Activated CD4-positive, alpha-beta T cell treated with anti-CD3 and anti-CD28 coated beads, Interleukin-2, amount 50 U/mL, for 48 hours (primary cell): ENCODE data around the gene CA12.

Experiments used
- DNase-seq, 2 experiments: peaks; one replicate each; pipeline ENCODE4 v3.0.0-alpha.2; 2020

Gene CA12

DNA sequence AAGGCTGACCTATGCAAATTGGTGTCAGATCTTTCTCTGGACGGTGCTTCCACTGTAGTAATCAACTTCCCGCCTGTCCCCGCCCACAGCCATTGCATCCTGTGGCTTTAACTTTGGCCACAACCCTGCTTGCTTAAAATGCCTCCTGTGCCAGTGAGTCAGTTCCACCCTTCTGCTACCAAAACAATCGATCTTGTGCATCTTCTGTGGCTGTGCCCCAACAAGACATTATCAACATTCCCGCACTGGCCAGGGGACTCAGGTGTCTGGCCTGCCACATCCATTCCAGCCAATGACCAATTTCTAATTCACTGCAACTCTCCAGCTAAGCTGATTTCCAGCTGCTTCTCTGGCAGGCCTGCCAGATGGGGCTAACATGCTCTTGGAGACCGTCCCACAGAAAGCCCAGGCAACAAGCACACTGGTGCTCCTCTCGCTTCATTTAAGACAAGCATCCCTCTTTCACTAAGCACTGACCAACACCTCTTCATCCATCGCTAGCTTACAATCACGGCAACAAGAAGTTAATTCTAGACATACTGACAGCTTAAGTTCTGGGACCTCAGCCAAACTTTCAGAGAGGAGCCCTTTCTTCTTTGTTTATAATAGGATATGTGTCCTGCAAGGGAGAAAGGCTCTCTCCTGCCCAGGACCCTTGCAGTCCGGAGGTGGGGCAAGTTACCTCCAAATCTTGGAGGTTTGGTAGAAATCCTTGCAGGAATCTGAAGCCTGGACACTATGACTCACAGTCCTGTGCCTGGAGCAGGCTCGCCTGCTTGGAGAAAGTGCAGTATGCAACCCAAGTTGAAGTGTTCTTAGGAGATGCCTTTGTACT is 6.7 kb downstream of the CA12 start:
- peak; percentile 59 to 71 for DNase-seq

DNA sequence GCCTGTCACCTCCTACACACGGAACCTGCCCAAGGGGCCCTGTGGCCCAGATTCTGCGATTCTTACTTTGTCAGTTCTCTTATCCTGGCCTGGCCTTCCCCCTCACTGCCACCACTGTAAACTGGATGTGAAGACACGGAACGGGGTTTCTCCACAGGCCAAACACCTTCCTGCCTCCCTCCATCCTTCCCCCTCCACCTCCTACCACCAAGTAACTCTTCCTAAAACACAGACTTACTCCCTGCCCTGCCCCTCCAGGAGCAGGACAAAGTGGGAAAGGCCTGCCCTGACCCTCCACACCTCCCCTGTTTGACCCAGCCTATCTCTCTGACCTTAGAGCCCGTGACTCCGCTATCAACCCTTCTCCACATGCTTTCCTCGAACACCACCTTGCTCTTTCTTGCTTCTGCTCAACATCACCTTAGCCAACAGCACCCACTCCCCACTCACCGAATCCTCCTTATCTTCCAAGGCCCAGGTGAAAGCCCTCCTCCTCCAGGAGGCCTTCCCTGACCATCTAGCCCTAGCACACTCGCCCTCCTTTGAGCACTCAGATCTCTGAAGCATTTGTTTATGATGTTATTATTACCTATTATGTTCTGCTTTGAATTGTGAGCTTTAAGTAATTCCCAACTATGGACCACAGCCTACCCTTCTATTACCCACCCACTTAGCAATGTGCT is 7.6 kb downstream of the CA12 start:
- DNase-seq: no peak

DNA sequence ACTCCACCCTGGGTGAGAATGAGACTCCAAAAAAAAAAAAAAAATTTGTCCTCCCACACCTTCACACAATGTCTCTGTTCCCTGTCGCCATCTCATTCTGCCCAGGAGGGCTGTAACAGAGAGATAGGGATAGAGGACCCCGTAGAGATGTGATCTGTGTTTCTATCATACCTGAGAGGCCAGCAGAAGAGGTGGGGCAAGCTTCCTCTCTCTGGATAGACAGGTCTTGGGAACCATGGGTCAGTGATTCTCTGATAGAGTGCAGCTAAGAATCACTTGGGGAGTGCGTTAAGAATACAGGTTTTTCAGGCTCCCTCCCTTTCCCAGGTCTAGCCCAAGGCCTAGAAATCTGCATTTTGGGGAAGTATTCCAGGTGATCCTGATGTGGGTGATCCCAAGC is 8.3 kb downstream of the CA12 start:
- no peak for DNase-seq

DNA sequence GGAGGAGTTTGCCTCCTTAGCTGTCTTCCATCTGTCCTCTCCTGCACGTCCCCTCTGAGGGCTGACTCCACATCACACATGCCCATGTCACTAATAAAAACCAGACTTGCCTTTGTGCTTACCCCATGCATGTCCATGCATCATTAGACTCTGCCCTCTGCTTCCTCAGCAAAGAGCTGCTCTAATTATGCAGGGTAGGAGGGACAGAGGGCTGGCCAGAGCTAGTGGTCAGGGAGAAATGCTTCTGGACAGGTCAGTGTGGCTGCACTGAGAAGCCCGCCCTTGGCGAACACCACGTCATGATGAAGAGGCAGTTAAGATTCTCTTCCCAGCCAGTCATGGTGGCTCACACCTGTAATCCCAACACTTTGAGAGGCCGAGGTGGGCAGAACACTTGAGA is 8.9 kb downstream of the CA12 start:
- DNase-seq: no peak

DNA sequence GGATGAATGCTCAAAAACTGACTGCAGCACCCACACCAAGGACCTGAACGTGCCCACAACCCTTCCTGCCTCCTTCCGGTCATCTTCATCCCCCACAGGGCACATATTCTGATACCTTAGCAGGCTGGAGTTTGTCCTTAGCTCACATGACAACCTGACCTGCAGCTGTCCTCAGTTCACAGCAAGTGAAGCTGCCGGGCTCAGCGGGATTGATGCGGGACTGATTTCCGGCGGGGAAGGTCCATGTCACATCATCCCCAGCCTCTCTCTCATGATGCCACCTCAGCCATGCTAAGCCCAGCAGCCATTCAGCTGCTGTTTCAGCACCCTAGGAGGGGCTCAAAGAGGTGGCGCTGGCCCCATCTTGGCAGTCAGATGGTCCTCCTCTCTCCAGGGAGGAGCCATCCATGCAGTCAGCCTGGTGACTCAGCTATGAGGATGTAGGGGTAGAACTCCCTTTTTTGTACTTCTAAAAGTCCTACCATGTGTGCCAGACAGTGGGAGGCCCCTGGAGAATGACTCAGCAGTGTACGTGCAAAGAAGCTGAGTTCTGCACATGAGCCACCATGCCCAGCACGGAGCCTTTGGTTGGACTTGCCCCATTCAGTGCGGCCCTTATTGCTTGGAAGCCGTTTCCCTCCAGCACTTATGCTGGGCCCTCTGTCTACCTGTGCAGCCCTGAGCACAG is 9.5 kb downstream of the CA12 start:
- DNase-seq: peak; percentile 46 to 64

DNA sequence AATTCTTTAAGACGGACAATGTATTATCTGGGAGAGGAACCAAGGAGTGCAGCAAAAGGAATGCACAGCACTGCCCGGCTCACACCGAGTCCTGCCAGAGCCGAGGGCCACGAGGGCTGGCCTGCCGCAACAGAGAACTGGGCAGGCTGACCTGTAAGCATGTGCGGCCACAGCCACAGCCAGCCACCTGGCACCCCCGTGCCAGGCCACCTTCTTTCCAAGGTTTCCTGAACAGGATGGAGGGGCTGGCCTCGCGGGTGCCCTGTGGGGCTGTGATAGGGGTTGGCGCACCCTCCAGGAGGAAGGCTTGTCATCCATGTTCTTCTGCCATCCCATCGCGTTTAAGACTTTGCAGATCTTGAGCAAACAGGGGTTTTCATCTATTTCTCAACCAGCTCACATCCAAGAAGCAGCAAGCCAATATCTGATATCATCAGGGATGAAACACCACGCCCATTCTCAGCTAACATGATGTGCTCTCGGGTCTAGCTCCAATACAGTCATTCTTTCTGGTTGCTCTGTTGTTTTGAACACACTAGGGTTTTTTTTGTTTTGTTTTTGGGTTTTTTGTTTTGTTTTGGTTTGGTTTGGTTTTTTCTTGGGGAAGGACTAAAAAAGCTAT is 10.2 kb downstream of the CA12 start:
- DNase-seq: no peak

DNA sequence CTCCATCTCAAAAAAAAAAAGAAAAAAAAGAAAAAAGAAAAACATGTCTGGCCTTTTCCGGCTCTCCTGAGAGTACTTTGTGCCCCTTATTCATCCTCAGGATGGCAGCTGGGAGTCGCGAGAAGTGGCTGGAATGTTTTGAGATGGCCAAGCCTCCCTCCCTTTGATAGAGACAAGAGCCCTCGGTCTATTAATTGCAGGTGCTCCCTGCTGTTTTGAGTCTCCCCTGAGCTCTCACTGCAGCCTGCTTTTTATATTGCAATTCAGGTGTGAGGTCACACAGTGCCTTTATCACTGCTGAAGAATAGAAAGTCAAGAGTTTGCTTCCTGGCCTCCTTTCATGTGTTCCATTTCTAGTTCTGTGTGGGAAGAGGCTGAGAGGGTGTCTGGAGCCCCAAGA is 10.9 kb downstream of the CA12 start:
- DNase-seq: no peak

DNA sequence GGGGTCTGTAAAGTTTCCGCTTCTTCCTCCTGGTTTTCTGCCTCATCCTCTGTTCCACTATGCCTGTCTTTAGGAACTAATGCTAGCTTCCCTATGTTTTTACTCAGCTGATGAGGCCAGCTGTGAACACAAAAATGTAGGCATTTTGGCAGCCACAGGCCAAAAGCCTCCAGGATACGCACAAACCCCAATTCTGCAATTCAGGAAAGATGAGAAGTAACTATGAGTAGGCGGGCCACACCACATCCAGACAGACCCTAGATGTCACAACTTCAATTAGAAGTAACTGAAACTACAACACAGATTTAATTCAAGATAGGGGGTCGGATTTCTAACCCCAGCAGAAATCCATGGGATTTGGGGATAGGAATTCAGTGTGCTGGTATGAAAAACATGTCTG is 11.9 kb downstream of the CA12 start:
- DNase-seq: no peak

DNA sequence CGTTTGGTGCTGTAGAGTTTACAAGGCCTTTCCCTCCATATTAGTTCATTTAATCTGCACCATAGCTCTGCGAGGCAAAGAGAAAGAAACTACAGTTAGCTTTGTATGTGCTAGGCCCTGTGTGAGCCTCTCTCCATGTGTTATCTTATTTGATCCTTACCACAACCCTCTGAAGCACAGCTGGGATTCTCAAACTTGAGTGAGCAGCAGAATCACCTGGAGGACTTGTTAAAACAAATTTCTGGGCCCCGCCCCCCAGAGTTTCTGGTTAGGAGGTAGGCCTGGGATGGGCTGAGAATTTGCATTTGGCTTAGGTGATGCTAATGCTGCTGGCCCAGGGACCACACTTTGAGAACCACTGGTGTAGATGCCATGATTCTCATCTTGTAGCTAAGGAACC is 12.3 kb downstream of the CA12 start:
- DNase-seq: no peak

DNA sequence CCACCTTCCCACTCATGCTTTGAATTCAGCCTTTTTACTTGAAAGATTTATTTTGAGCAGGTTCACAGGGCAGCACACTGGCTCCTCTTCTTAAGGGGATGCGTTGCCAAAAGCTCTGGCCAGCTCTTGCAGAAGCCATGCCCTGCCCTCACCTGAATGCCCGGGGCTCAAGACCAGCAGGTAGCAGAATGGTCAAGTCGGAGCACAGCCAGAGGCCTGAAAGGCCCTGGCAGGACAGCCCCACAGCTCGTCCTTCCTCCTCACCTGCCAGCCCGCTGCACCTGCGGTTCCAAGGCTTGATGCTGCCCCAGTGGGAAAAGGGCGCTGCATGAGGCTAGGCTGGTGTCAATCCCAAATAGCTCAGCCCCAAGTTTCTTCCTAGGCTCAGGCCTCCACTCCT is 13.1 kb downstream of the CA12 start:
- no peak for DNase-seq

DNA sequence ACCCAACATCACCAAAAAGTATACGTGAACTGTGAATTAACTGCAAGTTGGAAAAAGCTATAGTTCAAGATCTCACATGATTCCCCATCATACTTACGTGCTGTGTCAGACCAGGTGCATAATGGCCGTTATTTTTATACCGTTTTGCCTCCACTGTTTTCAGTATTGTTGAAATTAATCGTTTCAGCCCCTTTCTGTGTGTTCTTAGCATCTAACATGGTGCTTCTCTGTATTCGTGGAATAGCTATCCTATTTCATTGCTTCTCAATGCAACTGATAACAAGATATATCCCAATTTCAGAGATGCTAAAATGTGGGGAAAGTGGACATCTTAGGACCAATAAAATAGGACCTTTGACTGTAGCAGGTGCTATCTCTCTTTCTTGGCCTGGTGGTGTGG is 13.7 kb downstream of the CA12 start:
- no peak for DNase-seq

DNA sequence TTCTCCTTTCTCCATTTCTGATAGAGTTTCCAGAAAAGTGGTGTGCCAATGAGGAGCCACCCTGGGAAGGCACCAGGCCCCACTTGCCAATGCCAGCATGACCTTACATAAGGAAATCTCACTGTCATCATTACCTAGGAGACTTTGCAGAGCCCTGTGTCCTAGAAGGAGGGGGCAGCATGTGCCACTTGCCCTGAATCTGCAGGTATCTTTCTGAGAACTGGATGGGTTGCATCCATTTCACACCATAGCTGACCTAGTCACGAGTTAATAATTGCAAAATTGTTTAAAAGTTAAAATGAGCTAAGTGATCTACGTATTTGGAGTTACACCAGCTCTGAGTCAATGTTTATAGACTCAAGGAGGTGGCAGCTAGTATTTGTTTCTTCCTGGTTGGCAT is 14.3 kb downstream of the CA12 start:
- DNase-seq: no peak

DNA sequence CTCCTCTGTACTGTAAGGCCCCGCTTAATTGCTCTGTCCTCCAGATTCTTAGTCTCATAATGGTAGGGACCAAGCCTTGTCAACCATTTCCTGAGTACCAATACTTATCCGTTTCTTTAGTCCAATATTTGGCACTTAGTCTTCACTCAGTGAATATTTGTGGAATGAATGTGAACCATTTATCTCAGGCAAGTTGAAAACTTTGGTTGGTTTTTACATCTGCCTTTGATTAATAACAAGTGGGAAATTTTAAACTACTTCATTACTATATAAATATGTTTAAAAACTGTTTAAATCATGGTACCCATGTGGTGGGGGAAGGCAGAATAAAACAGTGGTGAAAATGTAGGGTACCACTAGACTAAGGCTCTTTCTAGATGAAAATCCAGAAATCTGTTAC is 15.2 kb downstream of the CA12 start:
- DNase-seq: no peak

DNA sequence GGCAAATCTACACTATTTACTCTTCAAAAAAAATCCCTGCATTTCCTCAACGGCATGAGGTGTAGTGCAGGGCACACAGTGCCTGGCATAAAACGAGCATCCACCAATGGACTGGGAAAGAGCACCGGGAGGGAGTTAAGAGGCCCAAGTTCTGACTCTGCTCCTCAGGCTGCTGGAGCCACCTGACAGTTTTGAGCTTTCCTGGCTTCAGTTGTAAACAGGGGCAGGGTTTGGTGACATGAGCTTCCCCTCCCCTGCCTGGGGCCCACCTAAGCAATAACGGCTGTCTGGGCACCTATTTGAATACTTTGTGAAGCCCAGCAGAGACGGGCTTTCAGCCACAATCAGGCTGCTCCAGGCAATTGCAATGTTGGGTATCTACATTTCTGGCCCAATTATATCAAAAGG is 16.4 kb downstream of the CA12 start:
- no peak for DNase-seq

DNA sequence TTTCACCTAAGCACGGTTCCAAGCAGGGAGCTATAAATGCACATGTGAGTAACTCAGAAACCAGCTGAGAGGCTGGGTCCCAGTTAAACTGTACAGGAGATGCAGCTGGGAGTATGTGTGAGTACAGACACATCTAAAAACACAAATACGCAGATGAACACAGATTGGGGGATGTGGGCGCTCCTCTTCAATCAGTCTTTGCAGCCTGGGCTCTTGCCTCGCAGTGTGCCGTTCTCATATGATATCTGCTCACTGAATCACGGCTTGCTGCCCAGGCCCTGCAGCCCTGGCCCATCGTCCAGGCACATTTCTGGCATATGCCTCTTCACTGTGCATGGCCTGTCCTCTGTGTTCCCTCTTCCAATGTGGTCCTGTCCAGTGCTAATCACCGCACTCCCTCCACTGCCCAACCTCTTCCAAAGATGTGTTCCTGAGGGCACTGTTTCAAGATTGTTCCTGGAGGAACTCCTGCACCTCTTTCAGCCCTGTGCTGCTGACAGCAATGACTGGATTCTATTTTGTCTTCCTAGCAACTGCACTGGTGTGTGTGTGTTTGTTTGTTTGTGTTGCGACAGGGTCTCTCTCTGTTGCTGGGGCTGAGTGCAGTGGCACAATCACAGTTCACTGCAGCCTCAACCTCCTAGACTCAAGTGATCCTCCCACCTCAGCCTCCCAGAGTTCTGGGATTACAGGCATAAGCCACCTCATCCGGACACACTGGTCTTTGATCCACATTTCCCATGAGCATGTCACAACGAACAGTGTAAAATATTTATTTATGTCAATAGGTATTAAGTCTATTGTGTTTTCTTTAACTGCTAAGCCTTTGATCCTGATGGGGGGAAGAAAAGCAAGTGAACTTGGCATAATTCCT is 17.0 kb downstream of the CA12 start:
- DNase-seq: no peak

DNA sequence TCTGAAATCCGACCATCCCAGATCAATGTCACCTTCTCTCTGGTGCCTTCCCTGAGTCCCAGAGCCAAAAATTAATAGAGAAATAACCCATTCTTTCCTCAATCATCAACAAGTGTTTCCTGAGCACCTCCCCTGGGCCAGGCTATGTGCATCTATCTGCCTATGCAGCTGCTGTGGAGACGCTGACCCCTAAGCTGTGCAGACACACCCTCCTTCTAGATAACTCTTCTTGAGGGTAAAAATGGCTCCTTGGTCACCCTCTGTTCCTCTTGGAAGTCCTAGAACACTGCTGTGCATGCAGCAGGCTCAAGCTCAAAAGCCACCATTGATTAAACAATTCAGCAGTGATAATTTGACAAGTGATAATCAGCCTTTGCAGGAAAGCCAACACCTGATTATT is 18.4 kb downstream of the CA12 start:
- DNase-seq: no peak

DNA sequence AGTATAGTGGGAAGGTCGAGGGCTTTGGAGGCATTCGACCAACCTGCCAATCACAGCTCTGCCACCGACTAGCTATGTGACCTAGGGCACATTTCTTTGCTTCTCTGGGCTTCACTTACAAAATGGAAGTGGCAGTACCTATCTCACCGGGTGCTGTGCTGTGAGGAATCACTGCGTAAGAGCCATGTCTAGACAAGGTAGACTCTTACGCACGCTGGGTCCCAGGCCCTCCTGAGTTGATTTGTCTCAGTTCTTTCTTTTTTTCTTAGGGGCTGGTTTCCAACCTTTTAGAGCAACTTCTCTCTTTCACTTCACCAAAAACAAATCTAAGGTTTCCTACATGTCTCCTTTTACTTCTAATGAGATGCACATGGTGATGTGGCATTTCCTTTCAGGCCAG is 18.8 kb downstream of the CA12 start:
- DNase-seq: no peak

DNA sequence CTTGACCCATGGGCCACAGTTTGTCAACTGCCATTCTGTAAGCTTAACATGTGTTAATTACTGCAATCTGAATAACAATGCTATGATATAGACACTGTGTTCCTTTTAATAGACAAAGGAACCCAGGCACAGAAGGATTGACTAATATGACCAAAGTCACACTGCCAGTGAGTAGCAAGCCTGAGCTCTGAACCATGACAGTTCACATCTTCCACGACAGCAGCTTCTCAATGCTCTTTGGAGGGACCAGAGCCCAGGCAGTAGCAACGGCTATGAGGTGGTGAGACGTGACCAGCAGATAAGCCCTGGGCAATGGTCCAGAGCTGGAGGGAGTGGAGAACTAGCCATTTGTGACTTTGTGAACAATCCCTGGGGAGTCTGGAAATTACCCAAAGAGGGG is 19.4 kb downstream of the CA12 start:
- DNase-seq: no peak

DNA sequence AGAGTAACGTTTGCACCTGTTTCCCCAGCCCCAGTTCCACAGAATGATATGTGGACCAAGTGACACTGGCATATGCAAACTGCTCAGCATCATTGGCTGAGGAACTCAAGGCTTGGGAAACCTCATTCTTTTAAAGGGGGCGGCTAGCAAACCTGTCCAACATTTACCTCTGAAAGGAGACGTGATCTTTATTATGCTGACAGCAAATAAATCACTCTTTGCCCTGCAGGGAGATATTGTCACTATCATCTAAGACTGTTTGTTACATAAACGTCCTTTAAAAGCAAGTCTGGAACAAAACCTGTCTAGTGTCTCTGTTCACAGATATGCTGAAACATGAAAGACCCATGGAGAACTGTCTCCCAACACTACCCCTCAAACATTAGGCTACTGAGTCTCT is 21.5 kb downstream of the CA12 start:
- DNase-seq: no peak

DNA sequence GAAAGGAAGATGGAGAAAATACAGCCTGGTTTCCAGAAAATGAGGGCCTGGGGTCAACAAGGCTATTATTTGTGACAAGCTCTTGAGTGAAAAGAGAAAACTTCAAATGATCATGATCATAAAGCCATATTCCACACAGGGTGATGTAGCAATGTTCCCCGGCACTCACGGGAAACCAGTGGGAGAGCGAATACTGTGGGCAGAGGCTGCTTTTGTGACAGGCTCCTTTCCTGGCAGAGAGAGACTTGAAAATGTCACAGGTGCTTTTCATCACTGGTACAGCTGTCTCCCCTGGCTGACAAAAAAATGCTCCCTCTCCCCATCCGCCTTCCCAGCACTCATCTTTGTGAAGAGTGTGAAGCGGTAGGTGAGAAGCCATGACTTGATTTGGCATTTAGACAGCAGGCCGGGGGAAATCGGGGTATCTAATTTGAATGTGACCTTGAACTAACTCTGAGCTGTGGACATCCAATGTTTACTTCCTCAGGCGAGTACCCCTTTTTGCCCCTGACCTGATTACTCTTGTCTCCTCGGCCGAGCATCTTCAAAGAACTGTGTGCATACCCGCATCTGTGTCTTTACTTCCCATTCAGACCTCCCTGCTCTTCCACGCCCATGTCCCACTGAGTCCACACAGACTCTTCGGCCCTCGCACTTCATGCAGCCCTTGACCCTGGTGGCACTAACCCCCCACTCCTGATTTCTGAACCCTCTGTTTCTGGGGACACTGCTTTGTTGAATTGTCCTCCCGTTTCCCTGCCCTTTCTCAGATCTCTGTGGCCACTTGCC is 23.2 kb downstream of the CA12 start:
- DNase-seq: no peak

DNA sequence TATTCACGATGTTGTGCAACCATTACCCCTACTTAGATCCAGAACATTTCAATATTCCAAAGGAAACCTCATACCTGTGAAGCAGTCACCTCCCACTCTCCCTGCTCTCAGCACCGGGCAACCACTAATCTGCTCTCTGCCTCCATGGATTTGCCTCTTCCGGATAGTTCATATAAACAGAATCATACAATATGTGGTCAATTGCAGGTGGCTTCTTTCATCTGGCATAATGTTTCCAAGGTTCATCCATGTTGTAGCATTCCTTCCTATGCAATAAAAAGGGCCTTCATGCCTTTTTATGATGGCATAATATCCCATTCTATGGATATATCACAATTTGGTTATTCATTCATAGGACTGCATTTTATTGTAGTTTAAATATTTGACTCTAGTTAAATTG is 23.9 kb downstream of the CA12 start:
- no peak for DNase-seq

DNA sequence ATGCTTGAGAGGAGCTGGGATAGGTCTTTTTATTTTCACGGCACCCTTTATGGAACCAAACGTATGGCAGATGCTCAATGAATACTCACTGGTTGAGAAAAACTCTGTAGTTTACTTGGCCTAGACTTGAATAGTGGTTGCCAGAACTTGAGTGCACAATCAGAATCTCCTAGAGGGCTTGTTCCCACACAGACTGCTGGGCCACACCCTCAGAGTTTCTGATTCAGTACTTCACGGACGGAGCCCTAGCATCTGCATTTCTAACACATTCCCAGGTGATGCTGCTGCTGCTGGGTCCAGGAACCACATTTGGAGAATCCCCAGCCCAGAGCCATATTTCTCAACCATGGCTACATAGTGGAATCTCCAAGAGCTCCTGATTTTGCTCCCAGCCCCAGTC is 24.6 kb downstream of the CA12 start:
- no peak for DNase-seq
